GM18858 (cell line): ENCODE results near the gene RECK.

ENCODE experiments used
- ATAC-seq: cut with Tn5 transposase; IDR thresholded peaks from one replicate; pipeline ENCODE4 v1.9.1; 2021; ENCODE audit not compliant: unreplicated experiment

The RECK gene

DNA sequence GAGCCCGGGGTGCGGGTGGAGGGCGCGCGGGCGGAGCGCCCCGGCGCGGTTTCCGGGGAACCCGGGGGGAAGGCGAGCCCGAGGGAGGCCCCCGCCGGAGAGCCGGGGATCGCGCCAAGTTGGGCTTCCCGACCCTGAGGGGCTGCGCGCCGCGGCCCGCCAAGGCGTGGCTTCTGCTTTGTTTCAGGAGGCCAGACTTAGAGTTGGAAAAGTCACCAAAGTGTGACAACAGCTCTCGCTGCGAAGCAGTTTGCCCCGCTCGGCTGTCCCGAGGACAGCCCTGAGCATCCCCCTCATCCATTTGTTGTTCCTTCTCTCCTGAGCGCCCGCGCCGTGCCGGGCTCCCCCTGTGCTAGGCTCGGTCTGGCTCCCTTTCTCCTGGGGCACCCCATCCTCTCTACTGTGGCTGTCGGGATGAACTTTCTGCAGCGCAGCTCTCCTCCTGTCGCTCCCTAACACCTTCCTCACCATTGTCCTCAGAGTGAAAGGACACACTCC, 100.2 kb downstream of the RECK start:
- ATAC-seq, result no peak

DNA sequence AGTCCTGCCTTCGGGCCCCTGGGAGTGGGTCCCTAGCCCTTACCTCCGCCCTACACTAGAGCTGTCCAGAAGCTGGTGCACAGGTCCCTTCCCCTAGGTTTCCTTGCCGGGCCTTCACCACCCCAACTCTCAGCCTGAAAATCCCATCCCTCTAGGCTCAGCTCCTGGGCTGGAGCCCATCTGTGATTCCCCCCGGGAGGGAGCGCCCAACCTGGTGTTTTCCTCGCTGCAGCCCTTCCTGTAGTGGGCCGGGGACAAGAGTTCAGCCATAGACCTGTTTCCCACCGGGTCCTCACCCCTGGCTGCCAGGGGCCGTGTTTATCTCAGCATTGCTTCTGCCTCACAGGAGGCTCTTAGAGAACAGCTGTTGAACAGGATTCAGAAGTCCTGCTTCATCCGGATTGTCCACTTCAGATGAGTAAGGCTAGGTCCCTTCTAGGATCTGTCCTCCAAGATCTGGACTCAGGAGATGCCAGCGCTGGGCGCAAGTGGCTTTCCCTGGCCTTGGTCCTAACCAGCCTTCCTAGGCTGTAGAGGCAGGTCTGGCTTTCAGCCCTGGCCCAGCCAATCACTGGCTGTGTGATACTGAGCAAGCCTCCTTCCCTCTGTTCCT, 100.8 kb downstream of the RECK start:
- ATAC-seq, result no peak

DNA sequence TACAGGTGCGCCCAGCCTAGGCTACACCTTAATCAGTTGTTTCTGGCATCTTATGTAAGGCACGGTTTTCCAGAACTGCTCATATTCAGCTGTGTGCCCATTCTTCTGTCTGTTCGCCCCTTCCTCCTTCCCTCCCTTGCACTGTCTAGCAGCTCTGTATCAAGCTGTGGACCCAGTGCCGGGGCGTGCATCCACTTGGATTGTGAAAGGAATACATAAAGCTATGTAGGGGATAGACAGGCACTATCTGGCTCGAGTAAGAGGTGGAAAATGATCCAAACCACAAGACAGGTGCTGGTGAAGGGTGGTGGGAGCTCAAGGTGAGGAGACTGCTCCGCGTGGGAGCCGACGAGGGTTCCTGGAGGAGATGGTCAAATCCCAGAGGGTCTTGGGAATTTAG, 101.8 kb downstream of the RECK start:
- no peak for ATAC-seq

DNA sequence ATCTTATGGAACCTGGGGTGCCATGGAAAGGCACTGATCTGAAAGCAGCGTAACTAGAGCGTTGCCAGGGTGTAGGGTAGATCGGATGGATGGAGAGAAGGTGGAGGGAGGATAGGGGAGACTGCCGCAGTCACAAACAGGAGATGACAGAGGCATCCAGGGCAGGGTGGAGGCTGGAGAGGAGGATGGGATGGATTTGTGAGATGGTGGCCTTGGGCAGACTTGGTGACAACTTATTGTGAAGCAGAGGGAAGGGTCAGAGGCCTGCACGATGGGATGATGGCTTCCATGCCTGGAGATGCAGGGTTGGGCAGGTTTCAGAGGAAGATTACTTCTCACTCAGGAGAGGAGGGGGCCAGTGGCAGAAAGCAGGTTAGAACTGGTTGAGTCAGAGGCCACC, 102.2 kb downstream of the RECK start:
- no peak for ATAC-seq

DNA sequence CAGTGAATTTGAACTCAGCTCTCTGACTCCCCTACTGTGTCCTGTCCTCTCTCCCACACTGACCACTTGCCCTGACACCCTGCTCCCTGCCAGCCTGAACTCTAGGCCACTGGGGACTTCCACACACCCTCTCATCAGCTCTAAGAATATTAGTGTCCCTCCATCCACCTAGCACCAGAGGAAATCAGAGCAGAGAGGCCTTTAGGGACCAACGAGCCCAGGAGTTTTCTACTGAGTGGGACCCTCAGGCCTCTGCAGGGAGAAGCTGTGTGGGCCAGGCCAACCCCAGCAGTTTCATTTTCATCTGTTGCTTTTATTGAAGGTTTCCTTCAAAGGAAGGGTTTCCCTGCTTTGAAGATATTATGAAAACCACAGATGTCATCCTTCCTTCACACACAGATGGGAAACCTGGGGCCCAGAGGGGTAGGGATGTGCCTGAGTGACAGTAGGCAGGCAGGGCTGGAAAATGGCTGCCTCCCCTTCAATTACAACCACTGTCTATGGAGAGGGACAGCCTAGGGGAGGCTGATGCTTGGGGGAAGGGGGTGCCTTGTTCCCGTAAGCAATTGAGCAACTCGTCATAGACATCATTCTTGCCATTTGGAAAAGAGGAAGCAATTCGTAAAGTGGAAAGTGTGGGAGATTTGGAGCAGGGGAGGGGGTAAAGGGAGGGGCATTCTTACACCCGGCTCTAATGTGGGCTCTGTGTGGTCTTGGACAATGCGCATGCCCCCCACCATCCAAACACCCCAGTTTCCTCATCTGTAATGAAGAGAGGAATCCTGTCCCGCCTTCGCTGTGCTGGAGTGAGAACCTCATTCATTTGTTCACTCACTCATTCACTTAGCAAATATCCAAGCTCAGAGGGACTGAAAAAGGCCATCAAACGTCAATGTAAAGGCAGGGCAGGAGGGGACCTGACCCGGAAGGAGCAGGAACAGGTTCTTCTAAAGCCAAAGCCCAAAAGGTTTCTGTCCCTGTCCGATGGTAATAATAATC, 103.7 kb downstream of the RECK start:
- no peak for ATAC-seq

DNA sequence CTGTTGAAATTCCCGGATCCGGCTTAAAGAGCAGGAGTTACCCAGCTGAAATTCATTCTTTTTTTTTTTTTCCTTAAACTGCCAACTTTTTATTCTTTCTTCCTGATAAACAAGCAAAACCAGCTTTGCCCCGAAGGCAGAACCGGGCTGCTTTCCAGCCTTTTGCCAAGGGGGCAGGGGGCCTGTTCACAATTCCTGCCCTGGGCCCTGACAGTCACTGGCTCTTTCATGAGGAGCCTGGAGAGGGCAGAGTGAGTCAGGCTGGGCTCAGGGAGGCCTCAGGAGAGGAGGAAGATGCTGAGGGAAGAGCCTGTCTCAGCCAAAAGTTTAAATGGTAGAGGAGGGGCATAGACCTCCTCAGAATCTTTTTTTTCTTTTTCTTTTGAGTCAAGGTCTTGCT, 104.6 kb downstream of the RECK start:
- ATAC-seq, result no peak

DNA sequence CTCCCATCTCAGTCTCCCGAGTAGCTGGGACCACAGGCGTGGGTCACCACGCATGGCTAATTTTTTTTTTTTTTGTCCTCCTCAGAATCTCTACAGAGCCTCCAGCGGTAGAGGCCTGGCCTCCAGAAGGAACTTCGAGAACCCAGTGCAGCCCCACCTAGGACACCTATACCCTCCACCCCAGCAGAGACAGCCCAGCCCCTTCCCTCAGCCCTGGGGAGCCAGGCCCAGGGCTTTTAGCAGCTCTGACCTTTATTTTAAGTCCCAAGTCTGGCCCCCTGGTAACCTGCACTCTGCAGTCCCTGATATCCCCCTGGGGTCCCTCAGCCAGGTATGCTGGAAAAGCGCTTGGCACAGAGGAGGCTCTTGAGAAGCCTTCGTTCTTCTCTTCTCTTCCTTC, 105.0 kb downstream of the RECK start:
- no peak for ATAC-seq

DNA sequence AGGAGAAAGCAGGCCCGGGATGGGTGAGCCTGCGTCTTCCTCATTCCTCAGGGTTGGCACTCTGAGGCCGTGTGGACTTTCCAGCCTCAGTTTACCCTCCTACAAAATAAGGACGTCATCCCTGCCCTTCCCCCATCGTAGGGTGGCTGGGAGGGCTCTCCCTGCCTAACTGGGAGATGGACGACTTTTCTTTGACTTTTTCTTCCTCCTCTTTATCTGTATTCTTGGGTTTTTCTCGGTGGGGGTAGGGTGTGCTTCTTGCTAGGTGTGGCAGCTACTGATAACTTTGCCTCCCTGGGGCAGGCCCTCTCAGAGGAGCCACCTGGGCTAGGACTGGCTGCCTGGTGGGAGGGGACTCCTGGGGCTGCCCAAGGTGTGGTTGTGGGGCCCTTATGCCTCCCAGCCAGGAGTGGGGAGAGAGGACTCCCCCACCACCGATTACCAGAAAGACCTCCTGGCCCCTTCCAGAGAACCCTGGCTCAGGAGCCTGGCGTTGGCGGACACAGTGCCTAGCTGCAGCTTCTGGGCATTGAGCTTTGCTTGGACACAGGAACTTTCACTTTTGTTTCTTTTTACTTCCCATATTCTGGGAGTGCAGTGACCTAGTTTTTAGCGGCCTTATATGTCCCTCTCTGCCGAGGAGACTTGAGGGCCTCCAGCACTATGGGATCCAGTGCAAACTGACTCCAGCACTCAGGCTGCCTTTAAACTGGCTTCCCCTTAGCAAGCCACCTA, 106.0 kb downstream of the RECK start:
- no peak for ATAC-seq

DNA sequence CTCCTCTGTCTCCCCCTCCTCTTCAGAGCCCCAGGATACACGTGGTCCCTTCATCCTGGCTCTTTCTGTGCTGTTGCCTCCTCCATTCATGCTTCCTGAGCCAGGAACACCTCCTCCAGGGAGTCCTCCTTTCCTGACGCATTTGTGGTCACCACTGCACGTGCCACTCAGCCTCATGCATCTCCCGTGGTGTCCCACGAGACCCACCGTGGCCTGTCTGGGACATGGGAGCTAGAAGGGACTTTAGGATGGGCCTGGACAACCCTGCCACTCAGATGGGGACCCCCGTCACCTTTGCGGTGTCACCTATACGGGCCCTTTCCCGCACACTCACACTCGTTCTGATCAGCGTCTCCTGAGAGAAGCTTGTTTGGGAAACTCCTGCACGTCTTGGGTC, 106.5 kb downstream of the RECK start:
- no peak for ATAC-seq

DNA sequence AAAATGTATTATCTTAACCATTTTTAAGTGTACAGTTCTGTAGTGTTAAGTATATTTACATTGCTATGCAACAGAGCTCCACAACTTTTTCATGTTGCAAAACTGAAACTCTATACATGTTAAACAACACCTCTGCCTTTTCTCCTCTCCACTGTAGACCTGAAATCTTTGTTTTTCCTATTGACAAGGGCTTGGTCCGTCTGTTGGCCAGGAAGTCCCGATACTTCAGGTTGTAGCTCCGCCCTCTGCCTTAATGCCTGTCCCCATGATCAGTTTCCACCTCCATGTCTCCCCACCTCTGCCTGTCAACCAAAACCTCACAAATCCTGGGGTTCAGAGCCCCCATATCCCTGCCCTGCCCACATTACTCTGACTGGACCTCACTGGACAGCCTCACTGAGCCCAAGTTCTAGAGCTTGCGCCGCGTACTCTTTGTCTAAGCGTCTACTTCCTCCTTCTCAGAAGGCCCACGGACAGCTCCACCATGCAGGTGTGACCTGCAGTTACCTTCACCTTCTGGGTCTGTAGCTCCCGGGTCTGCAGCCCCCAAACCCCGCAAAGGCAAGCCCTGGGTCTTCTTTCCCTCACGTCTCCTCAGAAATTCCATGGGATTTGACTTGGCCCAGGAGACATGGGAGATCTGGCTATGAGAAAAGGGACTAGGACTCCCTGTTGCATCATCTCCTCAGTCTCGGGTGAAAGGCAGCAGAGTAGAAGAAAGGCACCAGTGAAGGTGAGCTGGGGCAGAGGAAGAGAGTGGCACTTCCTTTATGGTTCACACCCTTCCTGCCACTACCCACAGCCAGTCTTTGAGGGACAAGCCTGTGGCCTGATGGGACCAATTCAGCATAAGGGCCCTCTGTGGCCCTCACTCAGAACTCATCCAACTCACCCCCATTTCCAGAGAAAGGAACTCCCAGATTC, 107.9 kb downstream of the RECK start:
- no peak for ATAC-seq

DNA sequence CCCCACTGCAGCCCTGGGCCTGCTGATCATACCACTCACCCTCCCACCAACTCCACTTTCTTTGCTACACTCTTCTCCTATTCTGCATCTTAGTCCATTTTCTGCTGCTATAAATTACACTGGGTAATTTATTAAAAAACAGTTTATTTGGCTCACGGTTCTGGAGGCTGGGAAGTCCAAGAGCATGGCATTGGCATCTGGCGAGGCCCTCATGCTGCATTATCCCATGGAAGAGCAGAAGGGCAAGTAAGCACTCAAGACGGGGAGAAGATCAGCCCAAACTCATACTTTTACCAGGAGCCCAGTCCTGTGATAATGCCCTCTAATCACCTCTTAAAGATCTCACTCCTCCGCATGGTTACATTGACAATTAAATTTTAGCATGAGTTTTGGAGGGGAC, 109.3 kb downstream of the RECK start:
- no peak for ATAC-seq

DNA sequence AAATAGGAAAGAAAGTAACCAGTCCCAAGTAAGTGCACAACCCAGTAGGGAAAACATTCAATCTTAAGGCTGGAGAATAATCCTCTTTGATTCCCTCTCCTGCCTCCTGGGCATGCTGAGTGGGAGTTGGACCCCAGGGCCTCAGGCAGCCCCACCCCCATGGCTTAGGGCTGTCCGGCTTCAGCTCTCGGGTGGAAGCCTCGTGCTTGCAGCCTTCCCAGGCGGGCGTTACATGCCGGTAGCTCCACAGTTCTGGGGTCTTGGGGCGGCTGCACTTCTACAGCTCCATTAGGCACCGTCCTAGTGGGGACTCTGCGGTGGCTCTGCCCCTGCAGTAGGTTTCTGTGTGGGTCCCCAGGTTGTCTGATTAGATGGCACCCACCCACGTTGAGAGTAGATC, 109.9 kb downstream of the RECK start:
- no peak for ATAC-seq

DNA sequence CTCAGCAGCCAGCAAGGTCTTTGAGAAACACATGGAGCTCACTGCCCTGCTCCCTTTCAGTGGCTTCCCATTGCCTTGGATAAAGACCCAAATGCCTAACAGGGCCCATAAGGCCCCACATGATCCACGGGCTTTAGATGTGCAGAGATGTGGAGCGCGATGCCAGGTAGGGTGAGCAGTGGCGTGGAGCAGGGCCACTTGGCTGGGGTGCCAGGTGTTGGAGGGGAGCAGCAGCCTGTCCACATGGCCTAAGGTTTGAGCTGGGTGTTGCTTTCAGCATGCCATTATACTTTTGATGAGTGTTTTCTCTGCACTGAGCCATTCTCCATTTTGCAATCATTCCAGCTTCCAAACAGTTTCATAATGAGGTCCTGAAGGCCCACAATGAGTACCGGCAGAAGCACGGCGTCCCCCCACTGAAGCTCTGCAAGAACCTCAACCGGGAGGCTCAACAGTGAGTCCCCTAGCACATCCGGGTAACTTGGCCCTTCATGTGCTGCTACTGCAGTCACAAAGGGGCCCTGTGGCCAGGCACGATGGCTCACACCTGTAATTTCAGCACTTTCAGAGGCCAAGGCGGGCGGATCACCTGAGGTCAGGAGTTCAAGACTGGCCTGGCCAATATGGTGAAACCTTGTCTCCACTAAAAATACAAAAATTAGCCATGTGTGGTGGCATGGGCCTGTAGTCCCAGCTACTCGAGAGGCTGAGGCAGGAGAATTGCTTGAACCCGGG, 110.9 kb downstream of the RECK start:
- no peak for ATAC-seq

DNA sequence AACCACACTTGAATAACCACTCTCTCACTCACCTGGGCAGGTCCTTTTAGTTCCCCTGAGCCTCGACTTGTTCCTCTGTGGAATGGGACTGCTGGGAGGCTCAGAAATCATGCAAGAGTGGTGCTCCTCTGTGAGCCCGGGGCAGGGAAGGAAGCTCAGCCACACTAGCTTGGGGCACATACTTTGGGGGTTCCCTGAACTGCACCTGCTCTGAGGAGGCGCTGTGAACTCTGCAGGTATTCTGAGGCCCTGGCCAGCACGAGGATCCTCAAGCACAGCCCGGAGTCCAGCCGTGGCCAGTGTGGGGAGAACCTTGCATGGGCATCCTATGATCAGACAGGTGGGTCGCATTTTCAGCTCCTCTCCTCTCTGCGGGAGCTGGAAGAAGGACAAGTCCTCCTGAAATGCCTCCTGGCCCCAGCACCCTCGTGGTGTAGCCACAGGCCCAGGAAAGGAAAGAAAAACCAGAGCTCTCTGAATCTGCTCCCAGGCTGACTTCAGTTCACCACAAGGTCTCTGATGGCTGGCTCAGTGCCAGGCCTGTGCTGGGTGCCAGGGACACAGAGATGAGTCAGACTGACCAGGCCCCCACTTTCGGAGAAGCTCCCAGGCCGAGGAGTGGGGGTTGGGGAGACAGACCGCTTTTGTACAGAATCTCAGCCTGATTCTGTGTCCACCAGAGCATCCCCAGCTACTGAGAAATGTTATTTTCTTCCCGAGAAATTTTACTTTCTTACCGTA, 111.8 kb downstream of the RECK start:
- ATAC-seq, result no peak

DNA sequence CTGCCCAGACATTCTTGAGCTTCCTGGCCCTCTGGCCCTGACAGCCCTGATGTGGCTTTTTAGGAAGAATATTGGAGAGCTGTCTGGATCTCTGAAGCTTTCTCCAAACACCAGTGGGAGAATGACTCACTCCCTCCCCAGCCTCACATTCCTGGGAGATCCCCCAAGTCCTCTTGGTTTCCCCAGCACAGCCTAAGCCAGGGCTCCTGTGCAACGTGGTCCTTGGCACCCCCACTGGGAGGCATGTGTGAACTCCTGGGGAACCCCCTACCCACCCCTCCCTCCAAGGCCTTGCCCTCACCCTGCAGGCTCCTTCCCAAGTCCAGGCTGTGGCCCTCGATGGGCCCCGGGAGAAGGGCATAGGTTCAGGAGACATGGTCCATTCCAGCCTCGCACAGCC, 112.5 kb downstream of the RECK start:
- no peak for ATAC-seq

DNA sequence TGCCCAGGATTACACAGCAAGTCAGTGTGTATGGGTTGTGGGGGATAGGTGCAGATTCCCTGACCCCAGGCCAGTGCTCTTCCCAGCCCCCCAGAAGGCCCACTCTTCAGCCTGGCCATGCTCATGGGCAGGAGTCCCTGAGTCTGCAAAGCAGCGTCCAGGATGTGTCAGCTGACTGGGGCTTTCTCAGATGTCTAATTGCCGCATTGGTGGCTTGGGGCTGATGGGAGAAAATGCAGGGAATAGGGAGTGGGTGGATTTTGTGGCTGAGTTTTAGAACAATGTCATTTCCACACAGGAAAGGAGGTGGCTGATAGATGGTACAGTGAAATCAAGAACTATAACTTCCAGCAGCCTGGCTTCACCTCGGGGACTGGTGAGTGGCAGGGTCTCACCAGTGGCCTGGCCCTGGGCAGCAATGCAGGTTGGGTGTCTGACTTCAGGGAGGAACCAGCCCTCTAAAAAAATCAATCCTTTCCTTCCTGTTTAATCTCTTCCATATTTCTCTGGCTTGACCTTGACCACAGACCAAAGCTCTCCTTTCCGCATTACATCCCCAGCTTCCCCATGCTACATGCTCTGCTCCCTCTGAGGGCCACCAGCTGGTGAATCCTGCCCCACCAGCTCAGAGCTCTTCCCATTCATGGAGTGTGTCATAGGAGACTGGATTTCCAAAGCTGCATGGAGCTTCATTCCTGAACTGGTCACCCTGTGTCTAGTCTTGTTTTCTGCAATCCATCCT, 114.0 kb downstream of the RECK start:
- ATAC-seq, result no peak

DNA sequence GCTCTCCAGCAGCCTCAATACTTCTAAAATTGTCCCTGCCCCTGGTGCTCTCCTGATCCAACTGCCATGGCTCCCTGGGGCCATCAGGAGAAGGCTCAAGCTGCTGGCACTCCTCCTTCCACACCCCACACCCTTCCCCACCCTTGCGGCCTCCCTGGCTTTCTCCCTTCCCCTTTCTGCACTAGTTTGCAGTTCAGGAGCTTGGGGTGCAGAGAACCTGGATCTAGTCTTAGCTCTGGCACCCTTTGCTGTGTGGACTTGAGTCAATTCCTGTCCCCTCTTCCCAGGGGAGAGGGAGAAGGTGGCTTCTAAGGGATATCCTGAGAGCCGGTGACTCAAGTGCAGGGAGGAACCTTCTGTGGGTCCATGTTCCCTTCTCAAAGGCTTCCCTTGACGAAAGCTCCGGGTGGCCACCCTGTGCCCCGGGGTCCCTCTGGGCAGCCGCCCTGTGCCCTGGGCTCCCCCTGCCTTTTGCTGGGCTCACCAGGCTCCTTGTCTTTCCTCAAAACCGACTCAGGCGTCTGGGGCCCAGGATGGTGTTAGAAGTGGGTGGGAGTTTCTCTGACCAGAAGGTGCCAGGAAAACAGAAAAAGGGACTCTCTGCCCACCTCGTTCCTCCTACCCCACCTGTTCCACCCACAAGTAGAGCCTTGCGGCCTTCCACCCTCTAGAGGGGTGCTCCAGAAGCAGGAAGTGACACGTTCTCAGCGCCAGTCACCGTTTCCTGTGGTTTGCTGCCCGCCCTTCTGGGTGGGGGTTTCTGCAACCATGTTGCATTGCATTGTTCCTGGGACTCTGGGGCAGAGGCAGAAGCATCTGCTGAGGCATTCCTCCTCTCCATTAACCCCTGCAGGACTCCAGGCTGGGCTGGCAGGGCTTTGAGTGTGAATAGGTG, 114.8 kb downstream of the RECK start:
- ATAC-seq, result peak; percentile 71
